Right lung (tissue), 5 donors: ENCODE measurements around the gene MAMDC4. TPM values are rescaled to one million over a fixed set of nuclear protein-coding genes. Genes with fewer than 3 reads are reported as not detected.
"Not testable (repeated sequence)": the region's sequence is repeated elsewhere in the genome, so short reads cannot be mapped to it uniquely, and the experiment has no call there.

Source experiments
- DNase-seq, 2 donors: peaks; one replicate each; pipeline ENCODE4 v3.0.0-alpha.2; 2013
- polyA plus RNA-seq, 5 donors: library from polyadenylated mRNA; unstranded; fragments of 120-200 nt; gene quantifications; one replicate each; pipeline versions ENCODE4 v1.2.1 to v1.2.3, GENCODE V29; 2013; ENCODE audit warnings: inconsistent platforms in 1 of 5, low replicate concordance in 1 of 5; ENCODE audit not compliant: insufficient read length in 5 of 5, insufficient read depth in 1 of 5

Gene MAMDC4
- polyA plus RNA-seq, 5 donors = 4.5 to 9.5 (median 6.7) TPM

DNA sequence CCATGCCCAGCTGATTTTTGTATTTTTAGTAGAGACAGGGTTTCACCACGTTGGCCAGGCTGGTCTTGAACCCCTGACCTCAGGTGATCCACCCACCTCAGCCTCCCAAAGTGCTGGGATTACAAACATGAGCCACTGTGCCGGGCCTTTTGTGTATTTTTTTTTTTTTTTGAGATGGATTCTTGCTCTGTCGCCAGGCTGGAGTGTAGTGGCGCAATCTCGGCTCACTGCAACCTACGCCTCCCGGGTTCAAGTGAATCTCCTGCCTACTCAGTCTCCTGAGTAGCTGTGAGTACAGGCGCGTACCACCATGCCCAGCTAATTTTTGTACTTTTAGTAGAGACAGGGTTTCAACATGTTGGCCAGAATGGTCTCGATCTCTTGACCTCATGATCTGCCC, 31.5 kb downstream of the MAMDC4 start:
- DNase-seq = not testable (repeated sequence)

DNA sequence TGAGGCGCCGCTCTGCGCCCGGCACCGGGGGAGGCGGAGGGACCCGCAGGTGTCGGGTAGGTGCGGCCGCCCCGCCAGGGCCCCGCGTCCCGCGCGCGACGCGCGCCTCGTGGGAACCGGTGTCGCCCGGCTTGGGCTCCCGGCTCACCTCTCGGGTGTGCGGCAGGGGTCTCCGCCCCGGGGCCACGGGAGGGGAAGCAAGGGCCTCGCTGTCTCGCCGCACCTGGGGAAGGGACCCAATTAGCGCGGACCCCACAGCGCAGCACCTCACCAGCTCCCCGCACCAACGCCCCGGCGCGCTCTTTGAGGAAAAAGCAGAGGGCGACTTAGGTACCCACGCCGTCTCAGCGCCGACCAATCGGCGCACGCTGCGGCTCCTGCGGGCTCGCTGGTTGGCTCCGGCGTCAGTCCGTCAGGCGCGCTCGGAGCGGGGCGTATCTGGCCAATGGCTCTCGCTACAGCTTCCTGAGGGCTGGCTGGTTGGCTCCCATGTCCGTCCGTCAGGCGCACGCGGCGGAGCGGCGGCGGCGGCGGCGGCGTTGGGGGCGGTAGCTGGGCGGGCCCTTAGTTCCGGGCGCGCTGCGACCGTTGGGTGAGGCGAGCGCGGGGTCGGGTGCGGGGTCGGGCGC, 33.9 kb downstream of the MAMDC4 start, which contains the start of gene TRAF2:
Gene TRAF2, plus strand, starts transcription at position 567 of the 629 bp plus-strand sequence. CDS start 12,225 bp downstream, outside the sequence.
- DNase-seq = peak; percentile 99 to 100

DNA sequence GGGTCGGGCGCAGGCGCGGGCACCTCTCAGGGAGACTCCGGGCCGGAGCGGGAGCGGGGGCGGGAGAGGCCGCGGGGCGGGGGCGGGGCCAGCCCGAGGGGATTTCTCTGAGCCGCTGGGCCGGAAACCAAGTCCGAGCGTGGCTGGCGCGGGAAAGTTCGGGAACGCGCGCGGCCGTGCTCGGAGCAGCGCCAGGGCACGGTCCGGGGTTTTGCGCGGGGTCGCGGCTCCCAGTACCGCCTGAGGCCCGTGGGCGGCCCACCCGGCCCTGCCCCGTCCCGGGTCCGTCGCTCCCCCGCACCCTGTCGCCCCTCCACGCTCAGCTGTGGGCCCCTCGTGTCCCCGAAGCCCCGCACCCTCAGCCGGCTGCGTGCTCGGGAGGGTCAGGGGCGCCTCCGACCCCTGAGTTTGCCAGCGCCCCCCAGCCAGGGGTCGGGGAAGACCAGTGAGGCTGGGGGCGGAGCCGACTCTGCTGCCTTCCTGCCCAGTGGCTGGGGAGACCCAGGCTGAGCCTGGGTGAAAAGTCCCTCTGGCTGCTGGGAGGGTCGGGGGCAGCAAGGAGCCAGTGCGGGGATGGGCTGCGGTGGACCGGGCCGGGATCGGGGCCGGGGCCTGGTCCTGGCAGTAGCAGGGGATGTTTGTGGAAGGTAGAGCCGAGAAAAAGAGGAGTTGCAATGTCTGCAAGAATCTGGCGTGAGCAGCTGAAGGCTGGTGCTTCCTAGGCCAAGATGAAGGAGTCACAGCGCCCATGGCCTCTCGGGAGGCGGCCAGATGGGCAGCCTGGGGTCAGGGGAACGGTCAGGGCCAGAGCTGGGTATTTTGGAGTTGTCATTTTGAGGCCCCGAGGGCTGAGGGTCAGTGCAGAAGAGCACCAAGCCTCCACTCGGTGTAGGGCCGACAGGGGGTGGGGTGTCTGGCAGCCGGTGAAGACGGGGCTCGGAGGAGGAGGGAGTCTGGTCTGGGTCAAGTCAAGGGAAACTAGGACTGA, 34.8 kb downstream of the MAMDC4 start:
- no peak for DNase-seq

DNA sequence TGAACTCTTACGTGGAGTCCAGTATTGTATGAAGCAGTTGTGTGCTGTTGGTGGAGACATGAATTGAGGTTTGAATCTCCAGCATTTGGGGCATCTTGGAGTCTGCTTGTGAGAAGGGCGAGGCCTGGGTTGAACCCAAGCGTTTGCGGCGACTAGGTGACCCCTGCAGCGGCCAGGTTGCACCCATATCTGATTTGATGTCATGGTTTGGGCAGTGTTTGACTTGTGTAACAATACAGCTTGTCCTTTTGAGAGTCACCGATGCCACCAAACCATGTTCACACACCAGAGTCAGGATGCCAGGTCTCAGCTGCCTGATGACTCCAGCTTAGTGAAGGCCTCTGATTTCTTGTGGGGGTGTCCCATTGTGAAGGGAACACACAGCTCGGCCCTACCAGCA, 36.3 kb downstream of the MAMDC4 start:
- DNase-seq = no peak

DNA sequence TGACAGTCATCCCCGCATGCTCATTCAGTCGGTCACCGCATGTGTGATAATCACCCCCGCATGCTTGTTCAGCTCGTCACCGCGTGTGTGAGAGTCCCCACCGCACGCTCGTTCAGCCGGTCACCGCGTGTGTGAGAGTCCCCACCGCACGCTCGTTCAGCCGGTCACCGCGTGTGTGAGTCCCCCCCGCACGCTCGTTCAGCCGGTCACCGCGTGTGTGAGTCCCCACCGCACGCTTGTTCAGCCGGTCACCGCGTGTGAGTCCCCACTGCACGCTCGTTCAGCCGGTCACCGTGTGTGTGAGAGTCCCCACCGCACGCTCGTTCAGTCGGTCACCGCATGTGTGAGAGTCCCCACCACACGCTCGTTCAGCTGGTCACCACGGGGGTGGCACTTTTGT, 37.7 kb downstream of the MAMDC4 start:
- DNase-seq = no peak

DNA sequence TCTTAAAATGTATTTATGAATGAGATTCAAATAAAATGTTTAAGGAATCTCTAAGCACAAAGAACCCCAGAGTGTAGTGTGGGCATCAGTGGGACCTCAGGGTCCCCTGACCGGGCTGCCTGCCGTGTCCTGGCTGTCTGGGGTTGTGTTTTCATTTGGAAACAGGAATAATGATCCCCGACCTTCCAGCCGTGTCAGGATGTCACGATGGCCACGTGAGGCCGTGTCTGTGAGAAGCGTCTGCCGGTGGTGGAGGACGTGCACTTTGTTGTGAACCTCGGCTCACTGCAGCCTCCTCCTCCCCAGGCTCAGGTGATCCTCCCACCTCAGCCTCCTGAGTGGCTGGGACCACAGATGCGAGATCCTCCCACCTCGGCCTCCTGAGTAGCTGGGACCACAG, 38.5 kb downstream of the MAMDC4 start:
- no peak for DNase-seq

DNA sequence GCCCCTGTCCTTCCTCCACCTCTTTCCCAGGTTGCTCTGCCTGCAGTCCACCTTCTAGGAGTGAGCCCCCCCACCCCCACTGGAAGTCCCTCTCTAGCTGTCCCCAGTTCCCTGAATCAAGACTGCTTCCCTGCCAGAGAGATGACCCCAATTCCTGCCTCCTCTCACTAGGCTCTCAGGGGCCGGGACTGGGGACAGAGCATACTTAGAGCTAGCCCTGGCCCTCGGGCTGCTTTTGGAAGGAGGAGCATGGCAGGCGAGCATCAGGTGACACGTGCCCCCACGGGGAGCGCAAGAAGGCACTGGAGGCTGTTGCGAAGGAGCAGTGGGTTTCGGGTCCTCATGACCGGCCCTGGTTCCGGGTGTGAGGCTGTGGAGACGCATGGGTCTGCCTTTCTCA, 43.9 kb downstream of the MAMDC4 start:
- no peak for DNase-seq

DNA sequence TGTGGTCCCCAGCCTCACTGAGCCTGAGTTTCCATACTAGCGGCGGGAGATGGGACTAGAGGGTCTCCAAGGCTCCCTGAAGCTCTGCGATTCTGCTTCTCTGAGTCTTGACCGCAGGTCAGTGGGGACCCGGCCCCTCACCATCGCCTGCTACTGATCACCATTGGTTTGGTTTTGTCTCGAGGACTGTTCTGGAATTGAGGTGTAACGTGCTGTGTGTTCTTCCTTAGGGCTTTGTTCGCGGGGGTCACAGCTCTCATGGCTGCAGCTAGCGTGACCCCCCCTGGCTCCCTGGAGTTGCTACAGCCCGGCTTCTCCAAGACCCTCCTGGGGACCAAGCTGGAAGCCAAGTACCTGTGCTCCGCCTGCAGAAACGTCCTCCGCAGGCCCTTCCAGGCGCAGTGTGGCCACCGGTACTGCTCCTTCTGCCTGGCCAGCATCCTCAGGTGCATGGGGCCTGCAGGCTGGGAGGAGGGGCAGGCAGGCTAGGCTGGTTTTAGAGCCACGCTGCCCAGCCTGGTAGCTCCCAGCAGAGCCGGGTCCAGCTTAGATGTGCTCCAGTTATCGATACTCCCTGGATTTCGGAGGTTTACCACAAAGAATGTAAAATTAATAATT, 46.4 kb downstream of the MAMDC4 start:
- DNase-seq = no peak

DNA sequence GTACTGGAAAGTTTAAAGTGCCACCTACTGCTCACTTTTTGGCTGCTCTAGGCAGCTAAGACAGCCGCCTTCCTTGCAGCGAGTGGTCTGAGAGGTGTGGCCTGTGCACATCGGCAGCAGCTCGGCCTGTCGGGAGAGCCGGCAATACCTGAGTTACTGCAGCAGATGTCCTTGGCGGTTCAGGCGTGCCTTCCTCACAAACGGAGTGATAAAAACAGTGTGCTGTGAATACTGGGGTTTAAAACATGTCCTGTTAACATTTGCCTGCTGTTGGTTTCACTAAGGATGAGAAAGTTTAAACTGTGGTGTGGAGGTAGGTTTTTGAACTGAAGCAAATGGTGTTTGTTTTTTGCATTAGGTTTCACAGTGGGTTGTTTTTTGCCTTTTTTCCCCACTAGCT, 47.0 kb downstream of the MAMDC4 start:
- DNase-seq = no peak

DNA sequence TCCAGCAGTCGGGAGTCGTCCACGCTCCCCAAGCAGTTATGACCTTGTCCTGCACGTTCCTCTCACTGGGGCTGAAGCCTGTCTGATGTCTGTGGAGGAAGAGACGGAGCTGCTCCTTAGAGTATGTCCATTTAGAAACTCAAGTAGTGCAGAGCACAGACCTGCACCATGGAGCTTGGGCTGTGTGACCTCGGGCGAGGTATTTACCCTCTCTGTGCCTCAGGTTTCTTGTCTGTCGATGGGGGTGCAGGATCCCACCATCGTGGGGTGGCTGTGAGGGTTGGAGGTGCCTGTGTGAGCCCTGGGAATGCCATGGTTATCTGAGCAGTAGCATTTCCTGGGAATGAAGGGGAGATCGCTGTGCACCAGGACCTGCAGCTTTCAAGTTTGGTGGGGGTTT, 48.4 kb downstream of the MAMDC4 start:
- DNase-seq = no peak

DNA sequence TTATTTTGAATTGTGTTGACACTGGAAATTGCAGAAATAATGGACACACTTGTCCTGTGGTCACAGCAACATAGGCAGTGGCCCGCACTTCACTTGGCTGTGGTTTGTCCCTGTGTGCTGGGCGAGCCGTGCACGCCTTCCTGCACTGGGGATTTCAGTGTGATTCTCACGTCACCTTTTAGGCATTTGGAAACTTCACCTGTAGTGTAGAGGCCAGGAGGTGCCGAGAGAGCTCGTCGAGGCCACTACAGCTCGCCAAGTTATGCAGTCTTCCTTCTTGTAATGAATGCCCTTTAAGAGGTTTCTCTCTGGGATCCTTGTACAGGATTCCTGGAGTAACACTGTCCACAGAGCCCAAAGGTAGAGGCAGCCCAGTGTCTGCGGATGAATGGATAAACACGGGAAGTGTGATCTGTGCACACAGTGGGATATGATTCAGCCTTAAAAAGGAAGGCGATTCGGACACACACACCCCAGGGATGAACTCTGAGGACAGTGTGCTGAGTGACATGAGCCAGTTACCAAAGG, 48.9 kb downstream of the MAMDC4 start:
- no peak for DNase-seq

DNA sequence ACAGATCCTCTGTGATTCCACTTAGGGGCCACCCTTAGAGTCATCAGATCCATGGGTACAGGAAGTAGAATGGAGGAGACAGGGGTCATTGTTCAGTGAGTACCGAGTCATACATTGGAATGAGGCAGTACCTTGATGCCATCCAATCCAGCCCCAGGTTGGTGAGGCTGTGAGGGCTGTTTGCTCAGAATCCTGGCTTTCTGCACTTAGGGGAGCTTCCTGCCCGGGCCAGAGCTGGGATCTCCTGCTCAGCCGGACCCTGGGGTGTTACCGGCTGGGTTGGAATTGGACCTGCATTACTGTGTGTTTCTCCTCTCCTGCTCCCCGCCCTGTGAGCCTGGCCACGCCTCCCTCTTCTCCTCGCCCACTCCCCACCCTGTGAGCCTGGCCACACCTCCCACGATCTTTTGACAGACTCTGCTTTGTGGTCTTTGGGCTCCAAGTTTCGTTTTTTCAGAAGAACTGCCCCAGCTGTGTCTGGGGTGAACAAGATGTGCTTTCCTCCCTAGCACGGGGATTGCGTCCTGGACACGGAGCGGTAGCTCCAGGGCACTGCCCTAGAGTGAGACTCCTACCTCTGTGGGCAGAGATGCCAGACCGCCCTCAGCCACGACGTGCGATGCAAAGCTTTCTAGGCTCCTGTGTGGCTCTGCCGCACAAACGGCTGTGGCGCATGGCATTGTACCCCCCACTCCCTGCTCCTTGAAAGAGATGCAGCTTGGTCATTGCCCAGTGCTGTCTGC, 49.5 kb downstream of the MAMDC4 start:
- DNase-seq = no peak

DNA sequence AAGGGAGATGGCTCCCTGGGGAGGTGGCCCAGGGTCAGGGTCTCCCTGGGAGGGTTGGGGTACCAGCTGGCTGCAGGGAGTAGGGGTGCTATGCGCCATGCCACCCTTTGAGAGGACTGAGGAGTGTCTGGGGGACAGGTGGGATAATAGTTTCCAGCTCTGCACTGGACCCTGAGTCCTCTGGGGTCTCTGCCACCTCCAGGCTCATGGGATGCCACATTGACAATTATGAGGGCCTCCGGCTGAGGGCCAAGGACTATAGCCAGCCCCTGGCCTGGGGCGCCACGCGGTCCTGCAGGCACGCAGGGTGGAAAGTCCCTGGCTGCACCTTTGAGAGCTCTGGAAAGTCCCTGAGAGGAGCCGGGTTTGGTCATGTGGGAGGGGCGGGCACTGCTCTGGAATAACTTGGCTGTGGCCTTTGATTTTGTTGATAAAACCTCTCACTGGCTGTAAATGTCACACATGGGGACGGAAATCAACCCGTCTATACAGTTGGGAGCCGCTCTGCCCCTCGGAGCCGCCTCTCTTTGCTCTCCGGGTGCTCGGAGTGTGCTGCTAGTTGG, 50.2 kb downstream of the MAMDC4 start:
- DNase-seq = no peak

DNA sequence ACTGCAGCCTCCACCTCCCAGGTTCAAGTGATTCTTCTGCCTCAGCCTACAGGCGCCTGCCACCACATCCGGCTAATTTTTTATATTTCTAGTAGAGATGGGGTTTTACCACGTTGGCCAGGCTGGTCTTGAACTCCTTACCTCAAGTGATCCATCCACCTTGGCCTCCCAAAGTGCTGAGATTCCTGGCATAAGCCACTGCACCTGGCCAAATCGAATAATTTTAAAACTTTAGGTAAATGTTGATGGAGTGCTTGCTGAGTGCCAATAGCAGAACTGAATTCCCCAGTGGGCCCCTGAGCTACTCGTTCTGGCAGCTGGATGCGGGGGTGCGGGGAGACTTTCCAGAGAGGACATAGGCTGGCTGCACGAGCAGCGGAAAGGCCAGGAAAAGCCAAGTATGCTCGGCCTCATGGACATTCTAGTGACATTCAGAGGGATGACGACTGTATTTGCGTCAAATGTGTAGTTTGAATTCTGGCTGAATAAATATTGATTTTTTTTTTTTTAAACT, 51.0 kb downstream of the MAMDC4 start:
- no peak for DNase-seq

DNA sequence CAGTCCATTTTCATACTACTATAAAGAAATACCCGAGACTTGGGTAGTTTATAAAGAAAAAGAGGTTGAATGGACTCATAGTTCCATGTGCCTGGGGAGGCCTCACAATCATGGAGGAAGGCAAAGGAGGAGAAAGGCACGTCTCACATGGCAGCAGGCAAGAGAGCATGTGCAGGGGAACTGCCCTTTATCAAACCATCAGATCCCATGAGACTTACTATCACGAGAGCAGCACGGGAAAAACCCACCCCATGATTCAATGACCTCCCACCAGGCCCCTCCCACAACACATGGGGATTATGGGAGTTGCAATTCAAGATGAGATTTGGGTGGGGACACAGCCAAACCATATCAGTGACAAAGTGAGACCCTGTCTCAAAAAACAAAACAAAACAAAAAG, 54.1 kb downstream of the MAMDC4 start:
- DNase-seq = no peak

DNA sequence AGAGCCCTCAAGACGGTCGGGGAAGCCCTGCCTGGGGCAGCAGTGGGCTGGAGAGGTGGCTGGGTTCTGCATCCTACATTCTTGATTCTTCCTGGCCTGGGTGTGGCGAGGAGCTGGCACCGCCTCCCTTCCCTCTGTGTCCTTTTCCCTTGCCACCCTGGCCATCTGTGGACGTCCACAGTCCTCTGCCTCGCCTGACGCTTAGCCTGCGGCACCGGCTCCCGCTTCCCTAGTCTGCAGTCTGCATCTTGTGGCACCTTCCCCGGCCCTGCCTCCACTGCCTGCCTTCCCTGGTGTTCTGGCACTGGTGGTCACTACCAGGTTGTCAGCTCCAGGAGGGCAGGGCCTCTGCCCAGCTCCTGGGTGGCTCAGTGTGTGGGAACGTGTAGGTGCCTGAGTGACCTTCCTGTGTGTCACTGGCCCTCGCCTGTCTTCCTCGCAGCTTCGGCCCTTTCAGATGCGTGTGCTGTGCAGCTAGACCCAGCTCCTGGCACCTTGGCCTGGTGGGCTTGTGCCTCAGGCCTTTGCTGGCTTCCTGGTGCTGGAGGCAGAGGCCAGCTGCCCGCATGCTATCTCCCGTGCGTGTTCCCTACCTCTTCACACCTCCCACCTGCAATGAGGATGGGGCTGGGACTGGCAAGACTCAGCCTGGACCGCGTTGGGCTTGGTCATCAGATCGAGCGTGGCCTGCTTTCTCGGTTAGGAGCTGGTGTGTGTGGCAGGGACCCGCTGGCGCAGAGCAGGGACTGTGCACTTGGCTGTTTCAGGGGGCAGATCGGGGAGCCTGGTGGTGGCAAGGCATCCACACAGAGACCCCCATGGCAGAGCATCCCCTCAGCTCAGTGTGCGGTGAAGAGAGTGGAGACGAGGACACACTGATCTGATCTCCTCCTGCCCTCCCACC, 55.1 kb downstream of the MAMDC4 start:
- DNase-seq = no peak
